ENCODE data around the gene TUSC2. TPM values are rescaled to one million over a fixed set of nuclear protein-coding genes. Genes with fewer than 3 reads are reported as not detected.
A peak's percentile ranks its signal among the peaks of the same experiment; 100 is the strongest.

The TUSC2 gene
- total RNA-seq, 1 experiment from 2014 or later: 29.1 TPM

DNA sequence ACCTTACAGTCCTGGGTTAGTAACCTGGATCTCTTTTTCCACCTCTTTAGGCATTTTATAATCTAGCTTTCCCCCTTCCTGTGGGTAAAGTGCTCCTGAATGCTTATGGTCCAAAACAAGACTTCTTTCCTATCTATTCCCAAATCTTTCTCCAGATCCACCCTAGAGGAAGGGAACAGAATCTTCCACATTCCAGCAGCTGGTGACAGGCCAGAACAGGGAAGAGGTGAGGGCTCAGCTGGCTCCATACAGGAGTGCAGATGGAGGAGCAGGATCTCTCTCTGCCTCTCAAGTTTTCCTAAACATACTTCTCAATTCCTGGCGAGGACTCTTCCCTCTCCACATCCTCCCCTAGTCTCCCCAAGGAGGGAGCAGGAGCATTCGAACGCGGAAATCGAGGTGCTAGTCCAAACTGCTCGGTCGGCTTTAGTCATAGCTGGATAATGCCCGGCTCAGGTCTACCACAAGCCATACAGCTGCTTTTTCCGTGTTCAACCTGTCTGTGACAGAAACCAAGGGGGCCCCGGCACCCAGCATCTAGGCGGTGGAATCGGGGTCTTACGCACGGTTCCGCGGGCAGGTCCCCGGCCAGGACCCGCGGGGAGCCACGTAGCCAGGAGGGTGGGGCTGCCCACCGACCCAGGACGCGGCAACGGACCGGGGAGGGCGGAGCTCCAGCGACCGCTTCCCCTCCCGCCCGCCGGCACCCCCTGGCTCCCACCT is 8.6 kb upstream of the TUSC2 start:
- DNase-seq (ENCODE audit: low spot score): no peak

DNA sequence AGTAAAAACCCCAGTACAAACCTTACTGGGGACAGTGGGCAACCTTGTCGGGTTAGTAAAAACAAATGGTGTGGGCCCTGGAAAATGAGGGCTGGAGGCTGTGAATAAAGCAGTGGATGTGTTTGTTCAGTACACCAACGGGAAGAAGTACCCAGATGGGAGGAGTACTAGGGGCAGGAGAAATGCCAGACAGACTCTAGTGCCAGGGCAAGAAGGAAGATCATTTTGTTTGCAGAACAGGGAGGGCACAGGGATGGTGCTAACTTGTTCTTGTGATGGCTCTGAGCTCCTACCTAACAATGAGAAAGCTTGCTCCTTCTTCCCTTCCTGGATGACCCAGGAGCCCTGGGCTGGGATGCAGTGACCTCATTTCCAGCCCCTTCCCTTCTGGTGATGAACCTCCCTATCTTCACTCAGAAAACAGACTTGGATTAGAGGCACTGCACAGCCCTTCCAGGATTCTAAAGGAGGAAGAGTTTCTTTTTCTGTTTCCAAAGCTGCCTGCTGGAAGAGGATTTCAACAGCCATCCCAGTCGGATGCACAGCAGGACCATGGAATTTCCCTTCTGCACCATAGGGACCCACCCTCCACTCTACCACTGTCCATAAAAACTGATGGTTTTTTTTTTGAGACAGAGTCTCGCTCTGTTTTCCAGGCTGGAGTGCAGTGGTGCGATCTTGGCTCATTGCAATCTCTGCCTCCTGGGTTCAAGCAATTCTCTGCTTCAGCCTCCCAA is 6.5 kb upstream of the TUSC2 start:
- no peak for DNase-seq (ENCODE audit: low spot score)

DNA sequence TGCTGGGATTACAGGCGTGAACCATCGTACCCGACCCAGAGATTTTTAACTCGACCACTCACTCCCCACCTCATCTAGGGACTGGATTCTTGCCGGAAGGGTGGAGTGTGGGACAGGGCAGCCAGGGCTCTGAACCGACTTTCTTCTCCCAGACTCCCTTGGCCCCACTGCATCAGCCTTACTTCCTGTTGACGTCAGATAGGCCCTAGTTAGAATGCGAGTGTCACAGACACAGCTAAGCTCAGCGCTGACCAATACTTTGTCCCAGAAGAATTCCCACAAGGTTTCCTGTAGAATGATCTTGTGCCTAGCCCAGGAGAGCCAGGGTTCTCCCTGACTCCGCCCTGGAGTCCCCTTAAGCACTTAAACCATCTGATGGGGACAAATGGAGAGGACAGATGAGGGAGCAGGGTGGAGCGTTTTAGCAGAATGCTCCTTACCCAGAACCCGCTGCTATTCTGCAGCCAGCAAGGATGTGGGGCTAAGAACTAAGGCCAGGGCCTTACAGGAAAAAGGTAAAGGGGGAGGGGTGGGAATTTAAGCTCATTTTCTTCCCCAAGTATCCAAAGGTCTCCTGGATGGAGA is 5.8 kb upstream of the TUSC2 start:
- DNase-seq (ENCODE audit: low spot score): no peak

DNA sequence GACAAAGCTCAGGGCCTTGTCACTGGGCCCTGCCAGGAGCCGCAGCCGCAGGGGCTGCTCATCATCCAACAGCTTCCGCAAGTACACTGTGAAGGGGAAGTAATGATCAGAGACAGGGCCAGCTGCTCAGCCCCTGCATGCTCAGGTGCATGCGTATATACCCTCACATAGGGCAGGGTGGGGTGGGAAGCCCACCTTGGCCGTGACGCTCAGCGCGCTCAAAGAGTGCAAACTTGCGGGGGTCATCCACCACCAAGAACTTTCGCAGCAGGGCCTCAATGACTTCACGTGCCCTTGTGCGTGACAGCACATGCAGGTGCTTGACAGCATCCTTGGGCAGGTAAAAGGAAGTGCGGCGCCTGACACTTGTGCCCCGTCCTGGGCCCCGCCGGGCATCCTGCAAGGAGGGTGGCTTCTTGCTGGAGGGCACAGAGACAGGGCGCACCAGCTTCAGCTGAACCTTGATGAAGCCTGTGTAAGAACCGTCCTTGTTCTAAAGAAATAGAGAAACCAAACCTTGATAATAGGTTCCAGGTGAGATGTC is 3.4 kb upstream of the TUSC2 start:
- no peak for DNase-seq (ENCODE audit: low spot score)

DNA sequence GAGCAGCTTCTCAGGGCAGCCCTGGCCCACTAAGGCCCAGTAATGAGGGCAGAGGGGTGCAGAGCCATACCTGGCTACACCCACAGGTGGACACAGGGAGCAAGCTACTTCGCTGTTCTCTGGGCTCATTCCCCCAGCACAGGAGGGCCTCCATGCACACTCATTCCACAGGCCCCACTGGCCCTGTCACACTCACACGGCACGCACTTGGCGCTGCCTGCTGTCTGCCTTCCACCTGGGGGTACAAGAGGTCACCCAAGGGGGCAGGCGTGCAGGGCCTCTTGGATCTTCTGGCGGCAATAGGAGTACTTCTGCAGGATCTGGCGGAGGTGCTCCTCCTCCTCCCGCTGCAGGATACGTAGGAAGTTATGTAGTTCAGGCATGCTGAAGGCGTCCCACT is 2.3 kb upstream of the TUSC2 start:
- no peak for DNase-seq (ENCODE audit: low spot score)

DNA sequence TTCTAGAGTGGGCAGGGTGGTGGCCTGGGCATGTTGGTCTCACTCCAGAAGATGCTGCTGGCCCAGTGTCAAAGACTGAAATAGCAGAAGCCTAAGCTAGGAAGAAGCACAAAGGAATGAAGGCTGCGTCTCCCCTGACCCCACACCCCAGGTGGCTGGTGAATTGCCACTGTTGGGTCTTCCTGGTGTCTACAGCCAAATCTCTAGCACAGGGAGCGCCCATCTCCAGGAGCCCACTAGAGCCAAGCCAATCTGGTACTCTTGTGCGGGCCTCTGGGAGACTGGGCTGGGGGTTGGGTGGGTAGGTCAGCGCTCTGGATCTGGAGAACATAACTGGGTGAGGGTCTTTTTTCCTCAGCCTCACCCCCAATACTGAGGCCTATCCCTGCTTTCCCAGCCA is 894 bp downstream of the TUSC2 start:
- no peak for DNase-seq (ENCODE audit: low spot score)

DNA sequence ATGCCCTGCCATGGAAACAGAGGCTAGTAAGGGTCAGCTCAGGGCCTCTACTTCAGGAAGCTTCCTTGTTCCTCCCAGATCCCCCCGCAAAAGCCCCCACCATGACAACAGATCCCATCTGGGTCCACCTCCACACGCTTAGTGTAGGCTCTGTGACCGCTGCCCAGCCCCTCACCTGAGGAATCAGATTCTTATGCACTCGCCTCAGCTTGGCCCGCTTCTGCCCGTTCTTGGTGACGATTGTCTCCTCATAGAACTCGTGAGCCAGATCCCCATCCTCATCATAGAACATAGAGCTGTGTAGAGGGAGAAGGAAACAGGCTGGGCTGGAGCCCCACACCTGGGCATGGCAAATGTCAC is 1.9 kb downstream of the TUSC2 start:
- no peak for DNase-seq (ENCODE audit: low spot score)

DNA sequence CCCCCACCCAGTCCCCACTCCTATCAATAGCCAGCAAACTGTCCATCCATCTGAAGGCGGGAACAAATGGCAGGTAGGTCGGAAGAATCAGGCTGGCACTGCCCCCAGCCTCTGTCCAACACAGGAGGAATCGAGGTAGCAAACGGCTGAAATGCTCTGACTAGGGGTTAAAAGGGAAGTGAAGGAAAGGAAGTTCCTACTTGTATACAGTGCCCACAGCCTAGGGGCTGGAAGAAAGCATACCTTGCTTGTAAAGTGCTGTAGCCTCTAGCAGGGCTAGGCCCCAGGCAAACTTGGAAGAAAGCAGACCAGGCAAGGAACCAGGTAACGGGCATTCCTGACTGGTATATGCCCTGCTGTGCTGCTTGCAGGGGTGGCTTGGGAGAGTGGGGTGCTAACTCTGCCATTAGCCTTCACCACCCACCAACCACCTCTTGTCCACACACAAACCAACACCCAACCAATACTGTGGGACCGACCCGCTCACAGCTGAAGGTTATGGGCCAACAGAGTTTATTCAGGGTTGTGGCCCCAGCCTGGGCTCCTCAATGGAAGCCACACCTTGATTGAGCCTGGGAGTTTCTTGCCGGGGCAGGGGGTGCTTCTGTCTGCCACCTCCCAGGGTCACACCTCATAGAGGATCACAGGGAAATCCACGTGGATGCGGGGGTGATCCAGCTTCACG is 2.4 kb downstream of the TUSC2 start:
- DNase-seq (ENCODE audit: low spot score): no peak

DNA sequence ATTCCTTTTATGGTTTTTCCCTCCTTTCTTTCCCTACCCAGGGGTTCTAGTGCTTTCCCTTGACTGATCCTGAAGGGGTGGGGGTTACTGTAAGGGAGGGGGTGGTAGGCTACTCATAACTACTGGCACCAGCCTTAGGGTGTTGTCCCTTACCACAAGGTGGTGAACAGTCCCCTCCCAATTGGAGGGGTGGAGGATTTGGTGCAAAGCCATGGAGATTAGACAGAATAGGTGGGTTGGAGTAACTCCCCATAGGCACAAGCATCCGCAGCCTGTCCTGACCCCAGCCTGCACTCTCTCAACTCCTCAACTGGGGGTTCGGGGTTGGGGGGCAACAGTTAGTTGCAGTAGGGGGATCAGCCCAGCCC is 2.9 kb downstream of the TUSC2 start:
- DNase-seq (ENCODE audit: low spot score): no peak

DNA sequence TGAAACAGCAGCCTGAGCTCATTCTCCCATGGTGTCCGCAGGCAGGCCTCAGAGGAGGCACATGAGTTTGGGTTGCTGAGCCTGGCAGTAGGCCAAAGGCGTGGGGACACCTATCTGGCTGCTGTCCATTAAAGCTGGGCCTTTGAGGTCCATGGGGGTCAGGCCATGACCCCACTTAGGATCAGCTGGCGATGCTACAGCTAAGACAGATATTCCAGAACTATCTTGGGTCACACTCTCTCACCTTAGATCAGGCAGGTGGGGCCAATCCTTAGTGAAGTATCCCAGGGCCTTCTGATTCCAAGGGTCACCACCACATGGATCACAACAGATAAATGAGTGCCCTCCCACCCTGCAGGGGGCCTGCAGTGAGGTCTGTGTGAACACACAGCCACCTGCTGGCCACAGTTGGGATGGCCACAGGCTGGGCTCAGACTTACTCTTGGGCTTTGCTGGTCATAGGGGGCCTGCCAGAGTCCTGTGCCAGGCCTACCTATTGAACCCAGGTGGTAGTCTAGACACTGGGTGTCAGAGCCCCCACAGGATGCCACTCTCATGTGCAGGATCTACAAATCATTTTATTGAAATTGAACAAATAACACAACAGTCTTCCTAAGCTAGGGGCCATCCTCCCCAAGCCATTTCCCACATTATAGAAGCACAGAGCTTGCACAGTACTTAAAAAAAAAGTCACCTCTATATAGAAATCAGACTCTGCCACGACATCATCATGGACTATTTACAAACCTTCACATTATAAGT is 3.5 kb downstream of the TUSC2 start:
- no peak for DNase-seq (ENCODE audit: low spot score)

DNA sequence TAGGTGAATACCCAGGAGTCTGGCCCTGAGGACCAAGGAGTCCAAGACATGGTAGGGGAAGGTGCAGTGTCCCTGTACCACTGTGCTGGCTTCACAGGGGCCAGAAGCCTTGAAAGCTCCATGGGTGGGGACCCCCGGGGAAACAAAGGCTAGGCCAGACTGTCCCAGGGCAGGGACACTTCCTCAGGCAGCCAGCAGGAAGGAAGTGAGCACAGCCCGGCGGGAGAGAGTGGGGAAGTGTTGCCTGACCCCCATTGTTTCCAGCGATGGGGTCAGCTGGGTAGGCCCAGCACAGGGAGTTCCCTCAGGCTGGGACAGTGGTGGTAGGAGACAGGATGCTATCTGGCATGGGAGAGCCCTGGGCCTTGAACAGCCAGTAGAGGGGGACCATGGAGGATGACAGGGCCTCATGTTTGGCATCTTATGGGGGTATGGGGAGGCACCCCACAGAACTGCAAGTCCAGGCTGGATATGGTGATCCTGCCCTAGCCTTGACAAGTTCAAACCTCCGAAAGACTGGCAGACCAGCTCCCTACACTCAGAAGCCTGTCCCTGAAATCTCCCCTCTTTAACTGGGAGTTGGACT is 4.3 kb downstream of the TUSC2 start:
- DNase-seq (ENCODE audit: low spot score): no peak

DNA sequence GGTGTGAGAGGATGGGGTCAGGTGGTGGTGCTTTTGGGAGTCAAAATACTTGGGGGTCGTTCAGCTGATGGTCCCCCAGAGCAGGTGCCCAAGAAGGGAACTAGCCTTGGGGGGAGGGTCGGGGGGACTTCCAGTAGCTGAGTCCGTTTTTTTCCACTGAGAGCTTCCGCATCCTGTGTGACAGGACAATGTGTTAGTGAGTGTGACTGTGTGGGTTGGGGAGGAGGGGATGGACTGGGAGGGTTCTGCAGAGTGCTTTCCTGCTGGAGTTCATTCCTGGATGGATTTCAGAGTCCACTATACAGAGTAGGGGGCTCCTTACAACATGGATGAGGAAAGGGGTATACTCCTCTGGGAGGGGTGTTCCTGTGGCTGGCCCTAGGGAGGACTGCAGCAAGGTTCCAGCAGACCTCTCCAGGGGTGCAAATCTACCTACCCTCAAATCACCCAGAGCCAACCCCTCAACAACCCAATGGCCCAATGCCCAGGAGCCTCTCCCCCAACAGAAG is 4.9 kb downstream of the TUSC2 start:
- no peak for DNase-seq (ENCODE audit: low spot score)

DNA sequence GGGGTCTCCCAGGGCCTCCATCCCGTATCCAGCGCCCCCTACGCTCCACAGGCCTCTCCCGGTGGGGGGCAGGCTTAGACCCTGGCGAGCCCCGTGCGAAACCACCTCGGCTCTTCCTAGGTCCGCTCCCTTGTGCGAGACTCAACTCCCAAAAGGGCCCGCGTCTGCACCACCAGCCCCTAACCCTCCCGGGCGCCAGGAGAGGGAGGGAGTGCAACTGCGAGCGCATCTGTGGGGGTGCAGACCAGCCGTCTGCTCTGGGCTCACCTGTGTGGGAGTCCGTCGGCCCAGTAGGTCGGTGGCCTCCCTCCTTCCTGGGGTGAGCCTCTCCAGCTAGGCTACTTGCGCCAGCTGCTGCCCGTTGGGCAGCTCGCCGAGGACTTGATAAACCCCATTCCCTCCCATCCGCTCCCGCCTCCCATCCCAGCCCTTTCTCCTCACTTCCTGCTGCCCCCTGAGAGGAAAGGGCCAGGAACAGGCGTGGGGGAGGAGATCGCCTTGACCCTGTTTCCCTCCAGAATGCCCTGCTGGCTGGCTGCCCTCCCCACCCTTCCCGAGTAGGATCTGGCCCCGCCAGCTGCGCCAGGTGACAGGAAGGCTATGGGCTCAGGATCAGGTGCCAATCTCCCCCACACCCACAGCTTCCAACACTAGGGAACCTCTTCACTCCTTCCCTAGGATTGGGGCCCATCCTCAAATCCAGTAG is 5.5 kb downstream of the TUSC2 start, which contains the start of gene HYAL2:
Gene HYAL2, minus strand, starts transcription at position 360 of the 706 bp plus-strand sequence. CDS start 2,256 bp downstream, outside the sequence.
- no peak for DNase-seq (ENCODE audit: low spot score)

DNA sequence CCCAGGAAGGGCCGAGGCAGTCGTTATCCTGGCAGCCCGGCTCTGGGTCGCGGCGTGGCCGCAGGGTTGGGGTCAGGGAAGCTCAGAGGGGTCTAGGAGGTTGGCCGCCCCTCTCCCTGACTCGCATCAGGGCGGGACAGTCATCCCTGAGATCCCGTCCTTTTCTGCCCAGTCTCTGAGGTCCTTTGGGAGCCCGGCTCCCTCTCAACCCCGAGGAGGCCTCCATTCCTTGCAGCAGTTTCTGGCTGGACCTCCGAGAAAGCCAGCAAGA is 6.0 kb downstream of the TUSC2 start:
- DNase-seq (ENCODE audit: low spot score): no peak

DNA sequence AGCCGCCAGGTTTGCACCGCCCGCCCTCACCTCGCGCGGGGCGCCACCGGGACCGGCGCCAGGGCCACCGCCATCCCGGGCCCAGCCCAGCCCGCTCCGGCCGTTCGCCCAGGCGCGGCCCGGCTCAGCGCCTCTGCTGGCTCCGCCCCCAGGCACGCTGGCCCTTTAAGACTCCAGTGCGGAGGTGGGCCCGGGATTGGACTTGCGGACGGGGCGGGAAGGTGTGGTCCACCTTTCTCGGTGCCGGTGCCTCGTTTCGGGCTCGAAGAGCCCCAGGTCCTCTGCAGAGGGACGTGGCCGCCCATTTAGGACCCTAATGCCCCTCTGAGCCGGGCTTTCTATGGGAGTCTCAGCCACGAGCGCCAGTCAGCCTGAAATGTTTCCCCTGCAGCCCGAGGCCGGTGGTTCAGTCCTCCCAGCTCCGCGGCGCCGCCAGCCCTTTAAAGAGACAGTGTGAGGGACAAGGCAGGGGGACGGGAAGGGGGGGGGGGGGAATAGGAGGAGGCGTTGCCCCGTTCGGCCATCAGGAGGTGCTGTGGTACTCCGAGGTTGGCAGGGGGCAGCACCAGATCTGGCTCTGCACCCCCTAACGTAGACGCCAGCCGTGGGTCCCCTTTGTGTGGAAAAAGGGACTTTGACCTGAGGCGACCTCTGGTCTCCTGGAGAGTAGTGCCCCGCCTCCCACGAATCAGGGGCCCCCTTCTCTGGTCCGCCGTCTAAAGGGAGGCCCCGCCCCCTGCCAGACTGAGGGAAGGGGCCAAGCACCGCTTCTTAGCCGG is 6.5 kb downstream of the TUSC2 start:
- peak; percentile 75 for DNase-seq (ENCODE audit: low spot score)

DNA sequence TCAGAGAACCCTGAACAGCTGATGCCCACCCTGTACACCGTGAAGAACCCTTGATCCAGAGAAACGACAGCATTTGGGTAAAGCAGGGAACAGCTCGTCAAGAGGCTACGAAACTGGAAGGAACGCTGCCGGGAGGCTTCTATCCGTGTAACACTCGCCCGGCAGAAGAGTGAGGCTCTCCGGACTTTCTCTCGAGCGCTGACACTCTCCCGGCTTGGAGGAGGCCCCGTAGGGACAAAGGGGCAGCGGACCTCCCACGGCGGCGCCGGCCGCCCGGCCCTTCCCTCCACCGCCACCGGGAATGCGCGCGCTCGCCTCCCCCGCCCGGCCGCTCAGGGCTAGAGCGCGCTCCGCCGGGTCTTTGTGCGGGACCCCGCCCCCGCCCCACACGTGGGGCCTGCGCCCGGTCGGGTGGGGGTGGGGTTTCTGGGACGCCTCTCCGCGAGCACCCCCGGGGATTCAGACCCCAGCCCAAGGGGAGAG is 7.1 kb downstream of the TUSC2 start:
- DNase-seq (ENCODE audit: low spot score): no peak

DNA sequence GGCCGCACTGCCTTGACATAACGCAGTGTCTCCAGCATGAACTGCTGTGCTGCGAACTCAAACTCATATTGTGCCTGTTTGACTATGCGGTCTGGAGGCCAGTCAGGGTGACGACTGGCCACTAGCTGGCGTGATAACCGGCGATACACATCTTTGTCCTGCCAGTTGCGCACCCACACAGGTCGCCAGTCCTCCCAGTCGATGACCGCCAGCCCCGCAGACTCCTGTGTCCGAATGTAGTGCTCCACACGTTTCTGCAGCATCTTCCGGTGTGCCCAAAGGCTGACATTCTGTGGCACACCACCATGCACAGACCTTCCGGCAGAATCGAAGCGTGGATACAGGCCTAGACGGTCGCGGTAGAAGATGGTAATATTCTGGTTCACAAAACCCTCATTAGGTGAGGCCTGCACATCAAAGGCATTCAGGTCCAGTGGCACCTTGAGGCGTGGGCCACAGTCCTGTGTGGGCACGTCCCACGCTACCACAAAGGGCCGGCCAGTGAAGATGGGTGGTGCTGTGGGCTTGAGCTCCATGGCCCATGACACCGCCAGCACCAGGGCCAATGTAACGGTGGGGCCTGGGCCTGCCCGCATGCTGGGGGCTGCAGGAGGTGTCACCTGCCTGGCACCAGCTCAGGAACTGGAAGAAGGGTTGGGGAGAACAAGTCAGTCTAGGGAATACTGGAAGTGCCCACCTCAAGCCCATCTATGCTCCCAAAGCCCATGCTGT is 8.0 kb downstream of the TUSC2 start:
- DNase-seq (ENCODE audit: low spot score): no peak

DNA sequence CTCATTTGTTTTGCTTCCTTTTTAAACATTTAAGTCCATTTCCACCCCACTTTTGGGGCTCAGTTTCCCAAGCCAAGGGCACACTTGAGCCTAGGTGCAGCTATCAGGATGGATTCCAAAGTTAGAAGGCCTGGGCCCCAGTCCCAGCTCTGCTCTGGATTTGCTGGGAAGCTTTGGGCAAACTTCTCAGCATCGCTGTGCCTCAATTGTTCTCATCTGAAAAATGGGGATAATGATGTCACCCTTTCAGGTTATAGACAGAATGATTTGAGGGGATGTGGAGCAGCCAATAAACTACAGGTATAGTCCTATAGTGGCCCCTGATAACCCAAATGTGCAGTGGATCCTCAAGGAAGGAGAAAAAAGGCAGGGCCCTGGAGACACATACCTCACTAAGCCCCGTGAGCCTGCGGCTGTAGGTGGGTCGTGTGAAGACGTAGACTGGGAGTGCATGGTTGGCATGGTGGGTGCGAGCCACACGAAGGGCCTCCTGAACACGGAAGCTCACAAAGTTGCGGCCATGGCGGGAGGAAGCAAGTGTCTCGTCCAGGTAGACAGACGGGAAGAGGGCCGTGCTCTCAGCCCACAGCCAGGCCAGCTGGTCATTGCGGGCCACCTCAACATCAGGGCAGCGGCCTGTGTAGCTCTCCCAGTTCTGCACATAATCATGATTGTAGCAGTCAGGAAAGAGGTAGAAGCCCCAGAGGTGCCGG is 8.7 kb downstream of the TUSC2 start:
- DNase-seq (ENCODE audit: low spot score): no peak

Measured in H4 (cell line).